Naive thymus-derived CD8-positive, alpha-beta T cell (primary cell): ENCODE measurements around the gene POU3F1. TPM values are rescaled to one million over a fixed set of nuclear protein-coding genes. Genes with fewer than 3 reads are reported as not detected.

Experiments used
- ATAC-seq, 2 donors: fragments of 150-1000 bp; cut with Tn5 transposase in 1 of 2; sonication (Bioruptor Pico), chemical (Tn5 transposase) in 1 of 2; 1 replicate in 1 of 2; 2 replicates in 1 of 2; pipeline ENCODE4 v1.10.0; 2021; ENCODE audit warnings: mild to moderate bottlenecking in 2 of 2, moderate library complexity in 2 of 2
- POLR2A ChIA-PET: fragments of 350-600 bp; sonication (Branson Sonifier 250); formaldehyde crosslinking; loops from one replicate; lab custom pipeline; 2021; ENCODE audit warnings: antibody characterized with exemption; lab: Charles Lee
- DNase-seq, 10 donors: peaks; one replicate each; pipeline versions ENCODE4 v3.0.0 to v3.0.0-alpha.2; 2020 to 2022
- H3K27ac Mint-ChIP-seq, 10 donors: one replicate each; pipeline ENCODE4 v1.8.0; 2020 to 2022; ENCODE audit warnings: mild to moderate bottlenecking in 10 of 10, mixed read lengths in 10 of 10, moderate library complexity in 4 of 10, inconsistent platforms in 1 of 10
- H3K27me3 Mint-ChIP-seq, 5 donors: one replicate each; pipeline ENCODE4 v1.8.0; 2021 to 2022; ENCODE audit warnings: mixed read lengths in 5 of 5
- H3K36me3 Mint-ChIP-seq, 3 donors: one replicate each; pipeline ENCODE4 v1.8.0; 2020 to 2022; ENCODE audit warnings: mixed read lengths in 3 of 3, mild to moderate bottlenecking in 2 of 3, inconsistent platforms in 1 of 3
- H3K4me1 Mint-ChIP-seq, 4 donors: one replicate each; pipeline ENCODE4 v1.8.0; 2021 to 2022; ENCODE audit warnings: mixed read lengths in 4 of 4
- H3K4me3 Mint-ChIP-seq, 10 donors: one replicate each; pipeline ENCODE4 v1.8.0; 2020 to 2022; ENCODE audit warnings: mild to moderate bottlenecking in 10 of 10, mixed read lengths in 10 of 10, moderate library complexity in 6 of 10, inconsistent platforms in 1 of 10
- H3K9me3 Mint-ChIP-seq, 9 donors: one replicate each; pipeline ENCODE4 v1.8.0; 2020 to 2022; ENCODE audit warnings: mixed read lengths in 9 of 9, mild to moderate bottlenecking in 3 of 9, inconsistent platforms in 1 of 9, moderate library complexity in 1 of 9
- polyA plus RNA-seq, 3 donors: library from polyadenylated mRNA; unstranded; fragments of 300-500 nt; fragmentation: Illumina TruSeq; gene quantifications; one replicate each; pipeline ENCODE4 v1.2.3, GENCODE V29; 2021
- total RNA-seq, 8 experiments: library from RNA in 2 of 8; stranded (reverse) in 2 of 8; gene quantifications; one replicate each; pipeline ENCODE4 v1.2.3 and lab custom pipeline; 2021 to 2026

Gene POU3F1
- total and polyA plus RNA-seq, 5 experiments from 2014 or later, result 0.08 to 0.38 (median 0.31) TPM; not detected in 2

GRCh38 chr1:38003261-38004250, 43.0 kb downstream of the POU3F1 start:
- Mint-ChIP-seq H3K27me3 (peaks cover 0 to 2% (median 0%) of the 10 kb centered on the region in 5 donors), H3K27ac (peak overlapping the region in 9 of 10 donors; percentile 41 to 93 (median 84)), H3K4me3 (peak overlapping the region; percentile 32 to 93 (median 81)), H3K4me1 (peaks cover 21 to 62% (median 54%) of the 10 kb centered on the region in 4 donors), H3K9me3 (no peaks in the 10 kb centered on the region), H3K36me3 (no peaks in the 10 kb centered on the region)
- POLR2A ChIA-PET, result interaction anchor here (0.7 to 1.6 kb wide), 3 partner anchors 9 to 13 kb away, joined by 3 read pairs; no protein-coding TSS in a partner anchor
- peak in 1 of 2 donors; percentile 2 for ATAC-seq
- DNase-seq, result no peak

GRCh38 chr1:38000529-38001455, 45.8 kb downstream of the POU3F1 start:
- peak overlapping the region in 2 of 10 donors; percentile 6 to 11 for H3K4me3 Mint-ChIP-seq
- H3K27me3 Mint-ChIP-seq, result peaks cover 0 to 2% (median 0%) of the 10 kb centered on the region in 5 donors
- peaks cover 0 to 7% (median 0%) of the 10 kb centered on the region in 3 donors for H3K36me3 Mint-ChIP-seq
- peaks cover 21 to 66% (median 63%) of the 10 kb centered on the region in 4 donors for H3K4me1 Mint-ChIP-seq
- no peak for DNase-seq
- no peaks in the 10 kb centered on the region for H3K9me3 Mint-ChIP-seq
- ATAC-seq, result no peak
- POLR2A ChIA-PET, result interaction anchor here (0.5 to 2.4 kb wide), 3 partner anchors 8 to 11 kb away, joined by 3 to 11 read pairs (median 7); partner anchors contain the start of gene SF3A3
- H3K27ac Mint-ChIP-seq, result peak overlapping the region in 8 of 10 donors; percentile 15 to 90 (median 61)

GRCh38 chr1:38000233-38000528, 46.4 kb downstream of the POU3F1 start:
- Mint-ChIP-seq H3K4me3 (peak overlapping the region in 1 of 10 donors; percentile 10), H3K27ac (peak overlapping the region in 5 of 10 donors; percentile 25 to 90 (median 73)), H3K9me3 (no peaks in the 10 kb centered on the region), H3K27me3 (peaks cover 0 to 2% (median 0%) of the 10 kb centered on the region in 5 donors), H3K4me1 (peaks cover 23 to 71% (median 65%) of the 10 kb centered on the region in 4 donors), H3K36me3 (peaks cover 0 to 7% (median 0%) of the 10 kb centered on the region in 3 donors)
- no peak for DNase-seq
- ATAC-seq, result no peak
- POLR2A ChIA-PET, result interaction anchor here (1.7 to 2.4 kb wide), 2 partner anchors 9 to 10 kb away, joined by 7 to 11 read pairs; partner anchors contain the start of gene SF3A3

- peak overlapping the region in 4 of 10 donors; percentile 5 to 51 (median 42) for H3K4me3 Mint-ChIP-seq
- POLR2A ChIA-PET, result interaction anchor here (1.0 to 1.7 kb wide), 2 partner anchors 9 kb away, joined by 3 to 7 read pairs; no protein-coding TSS in a partner anchor
- peak overlapping the region in 8 of 10 donors; percentile 35 to 90 (median 88) for H3K27ac Mint-ChIP-seq
- no peak for ATAC-seq
- peaks cover 0 to 2% (median 0%) of the 10 kb centered on the region in 5 donors for H3K27me3 Mint-ChIP-seq
- peaks cover 0 to 7% (median 0%) of the 10 kb centered on the region in 3 donors for H3K36me3 Mint-ChIP-seq
- DNase-seq, result no peak
- no peaks in the 10 kb centered on the region for H3K9me3 Mint-ChIP-seq
- H3K4me1 Mint-ChIP-seq, result peaks cover 27 to 74% (median 68%) of the 10 kb centered on the region in 4 donors
These were observed 47.0 kb downstream of the POU3F1 start for GRCh38 chr1:37999430-38000232.

DNA sequence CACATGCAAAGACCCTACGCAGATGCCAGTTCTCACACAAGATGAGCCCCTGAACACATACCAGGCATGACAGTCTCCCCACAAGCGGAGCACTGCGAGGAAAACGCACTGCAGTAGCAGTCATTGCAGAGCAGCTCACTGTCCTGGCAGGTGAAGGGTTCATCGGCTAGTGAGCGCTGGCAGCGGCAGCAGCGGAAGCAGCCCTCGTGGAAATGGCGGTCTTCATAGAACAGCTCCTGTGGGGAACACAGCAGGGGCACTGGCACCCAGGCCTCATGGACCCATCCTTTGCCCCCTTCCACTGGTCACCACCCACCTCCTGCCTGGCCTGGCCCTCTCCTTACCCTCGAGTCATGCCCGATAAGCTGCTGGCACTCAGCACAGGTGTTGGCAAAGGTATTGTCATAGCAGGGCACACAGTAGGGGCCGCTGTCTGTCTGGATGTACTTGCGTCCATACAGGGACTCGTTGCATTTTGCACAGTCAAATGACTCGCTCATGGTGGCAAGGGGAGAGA, 47.6 kb downstream of the POU3F1 start:
- H3K4me3 Mint-ChIP-seq, result peak overlapping the region in 3 of 10 donors; percentile 5 to 51 (median 49)
- H3K27me3 Mint-ChIP-seq, result no peaks in the 10 kb centered on the region
- DNase-seq (no peak), ATAC-seq (no peak)
- POLR2A ChIA-PET, result interaction anchor here (1.0 kb wide), 1 partner anchor 10 kb away, joined by 3 read pairs; no protein-coding TSS in a partner anchor
- H3K27ac Mint-ChIP-seq, result peak overlapping the region in 9 of 10 donors; percentile 14 to 90 (median 88)
- peaks cover 0 to 7% (median 0%) of the 10 kb centered on the region in 3 donors for H3K36me3 Mint-ChIP-seq
- H3K9me3 Mint-ChIP-seq, result no peaks in the 10 kb centered on the region
- peaks cover 23 to 74% (median 67%) of the 10 kb centered on the region in 4 donors for H3K4me1 Mint-ChIP-seq

DNA sequence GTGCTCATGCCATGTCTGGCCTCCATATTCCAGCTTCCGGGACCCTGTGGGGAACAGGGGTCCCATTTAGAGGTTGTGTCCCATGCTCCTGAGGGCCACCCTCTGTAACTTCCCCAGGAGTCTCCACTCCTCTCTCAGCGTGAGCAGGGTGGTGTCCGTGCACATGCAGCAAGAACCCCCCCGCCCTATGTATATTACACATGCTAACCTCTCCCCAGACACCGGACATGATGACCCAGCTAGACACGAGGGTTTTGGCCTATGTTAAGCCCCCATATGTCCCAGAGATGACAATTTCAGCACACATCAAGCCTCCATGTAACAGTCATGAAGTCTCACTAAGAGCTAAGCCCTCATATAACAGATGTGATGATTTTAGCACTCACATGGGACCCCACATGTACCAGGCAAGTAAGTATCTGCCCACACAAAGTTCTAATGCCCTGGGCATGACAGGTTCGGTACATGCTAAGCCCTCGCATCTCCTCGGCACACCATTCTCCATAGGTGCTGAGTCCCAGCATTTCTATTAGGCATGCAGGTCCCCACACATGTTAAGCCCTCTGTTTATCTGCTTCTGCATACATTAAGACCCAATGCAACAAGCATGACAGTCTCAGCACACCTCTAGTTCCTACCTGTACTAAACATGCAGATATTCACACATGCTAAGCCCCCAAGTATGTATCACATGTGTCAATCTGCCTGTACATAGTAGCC, 48.3 kb downstream of the POU3F1 start:
- POLR2A ChIA-PET, result interaction anchor here (6.1 kb wide), 1 partner anchor 13 kb away, joined by 80 read pairs; the partner anchor contains the start of gene UTP11
- peak overlapping the region in 1 of 10 donors; percentile 58 for H3K4me3 Mint-ChIP-seq
- H3K27ac Mint-ChIP-seq, result peak overlapping the region in 9 of 10 donors; percentile 14 to 90 (median 57)
- peaks cover 20 to 66% (median 60%) of the 10 kb centered on the region in 4 donors for H3K4me1 Mint-ChIP-seq
- DNase-seq (no peak), ATAC-seq (no peak)
- peaks cover 0 to 7% (median 0%) of the 10 kb centered on the region in 3 donors for H3K36me3 Mint-ChIP-seq
- H3K9me3 Mint-ChIP-seq, result no peaks in the 10 kb centered on the region
- H3K27me3 Mint-ChIP-seq, result no peaks in the 10 kb centered on the region

GRCh38 chr1:37997256-37998088, 49.1 kb downstream of the POU3F1 start:
- H3K4me1 Mint-ChIP-seq, result peaks cover 20 to 63% (median 58%) of the 10 kb centered on the region in 4 donors

DNA sequence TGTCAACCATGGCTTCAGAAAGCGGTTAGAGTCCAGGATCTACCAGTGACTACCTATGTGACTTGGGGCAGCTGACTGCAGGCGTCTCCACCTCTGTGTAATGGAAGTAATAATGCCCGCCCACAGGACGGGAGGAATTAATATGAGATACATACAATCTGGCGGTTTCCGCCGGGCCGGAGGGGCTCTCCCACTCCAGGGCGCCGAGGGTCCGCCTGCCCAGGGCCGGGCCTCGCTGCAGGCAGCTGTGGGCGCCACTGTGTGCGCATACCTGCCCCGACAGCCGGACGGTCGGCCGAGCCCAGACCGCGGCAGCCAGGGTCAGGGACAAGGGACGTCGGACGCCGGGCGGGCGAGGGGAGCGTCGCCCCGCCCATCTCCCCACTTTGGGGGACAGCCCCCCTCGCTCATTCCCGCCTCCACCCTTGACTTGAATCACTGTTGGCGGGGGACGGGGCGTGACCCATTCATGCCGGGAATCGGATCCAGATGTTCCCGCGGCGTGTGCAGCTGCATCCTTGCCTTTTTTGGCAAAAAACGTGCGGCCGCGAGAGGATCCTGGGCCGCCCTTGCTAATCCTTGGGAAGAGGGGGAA, 50.7 kb downstream of the POU3F1 start:
- H3K36me3 Mint-ChIP-seq, result peaks cover 0 to 7% (median 0%) of the 10 kb centered on the region in 3 donors
- ATAC-seq (peak in 1 of 2 donors; percentile 49), DNase-seq (peak in 1 of 10 donors; percentile 7)
- no peaks in the 10 kb centered on the region for H3K27me3 Mint-ChIP-seq
- H3K4me1 Mint-ChIP-seq, result peaks cover 17 to 54% (median 48%) of the 10 kb centered on the region in 4 donors
- POLR2A ChIA-PET, result interaction anchor here (1.1 to 6.1 kb wide), 2 partner anchors 10 to 15 kb away, joined by 3 to 80 read pairs; partner anchors contain the start of genes FHL3 and UTP11
- H3K9me3 Mint-ChIP-seq, result no peaks in the 10 kb centered on the region
- H3K4me3 Mint-ChIP-seq, result peak overlapping the region in 8 of 10 donors; percentile 37 to 89 (median 81)
- peak overlapping the region in 7 of 10 donors; percentile 52 to 96 (median 90) for H3K27ac Mint-ChIP-seq

More at GRCh38 chr1:37997256-37998088, 49.1 kb downstream of the POU3F1 start:
- no peak for ATAC-seq
- Mint-ChIP-seq H3K27ac (peak overlapping the region in 4 of 10 donors; percentile 27 to 93 (median 60)), H3K4me3 (no peak overlapping the region), H3K9me3 (no peaks in the 10 kb centered on the region), H3K27me3 (no peaks in the 10 kb centered on the region), H3K36me3 (peaks cover 0 to 7% (median 0%) of the 10 kb centered on the region in 3 donors)
- POLR2A ChIA-PET, result interaction anchor here (6.1 kb wide), 1 partner anchor 14 kb away, joined by 80 read pairs; the partner anchor contains the start of gene UTP11
- DNase-seq, result no peak

- ATAC-seq, result peak; percentile 36 to 44
These were observed 51.6 kb downstream of the POU3F1 start for GRCh38 chr1:37994886-37995566.

More at GRCh38 chr1:37994886-37995566, 51.6 kb downstream of the POU3F1 start:
- peak overlapping the region; percentile 57 to 89 (median 81) for H3K4me3 Mint-ChIP-seq
- peak in 2 of 10 donors; percentile 32 to 44 for DNase-seq
- no peaks in the 10 kb centered on the region for H3K27me3 Mint-ChIP-seq
- peak overlapping the region; percentile 89 to 99 (median 93) for H3K27ac Mint-ChIP-seq
- H3K9me3 Mint-ChIP-seq, result no peaks in the 10 kb centered on the region
- peaks cover 16 to 50% (median 47%) of the 10 kb centered on the region in 4 donors for H3K4me1 Mint-ChIP-seq
- POLR2A ChIA-PET, result interaction anchor here (0.9 to 6.1 kb wide), 5 partner anchors 8 to 135 kb away, joined by 3 to 80 read pairs (median 3); partner anchors contain the start of genes FHL3, MTF1 and UTP11
- H3K36me3 Mint-ChIP-seq, result peaks cover 0 to 7% (median 0%) of the 10 kb centered on the region in 3 donors
